Activated B cell treated with CpG ODN at 0.5 μM for 24 hours (primary cell): ENCODE results near the gene WDR62. TPM values are rescaled to one million over a fixed set of nuclear protein-coding genes. Genes with fewer than 3 reads are reported as not detected.

Experiments
- ATAC-seq: fragments of 200-7000 bp; cut with Tn5 transposase; one replicate; pipeline ENCODE4 v1.10.0; 2021; ENCODE audit warnings: low read depth, mild to moderate bottlenecking, moderate library complexity
- CTCF ChIA-PET: fragments of 350-600 bp; sonication (Branson Sonifier 250); formaldehyde crosslinking; loops from one replicate; lab custom pipeline; 2021; ENCODE audit warnings: antibody characterized with exemption; lab: Charles Lee
- POLR2A ChIA-PET: fragments of 350-600 bp; sonication (Branson Sonifier 250); formaldehyde crosslinking; loops from one replicate; lab custom pipeline; 2021; ENCODE audit warnings: antibody characterized with exemption; lab: Charles Lee
- DNase-seq: peaks from one replicate; pipeline ENCODE4 v3.0.0; 2022
- H3K27ac Mint-ChIP-seq: one replicate; pipeline ENCODE4 v1.8.0; 2020; ENCODE audit warnings: mixed read lengths
- H3K27me3 Mint-ChIP-seq: one replicate; pipeline ENCODE4 v1.8.0; 2021; ENCODE audit warnings: mixed read lengths
- H3K36me3 Mint-ChIP-seq: one replicate; pipeline ENCODE4 v1.8.0; 2021; ENCODE audit warnings: low read depth, mixed read lengths
- H3K4me1 Mint-ChIP-seq: one replicate; pipeline ENCODE4 v1.8.0; 2021; ENCODE audit warnings: mixed read lengths
- H3K4me3 Mint-ChIP-seq: one replicate; pipeline ENCODE4 v1.8.0; 2020; ENCODE audit warnings: mild to moderate bottlenecking, mixed read lengths
- H3K9me3 Mint-ChIP-seq: one replicate; pipeline ENCODE4 v1.8.0; 2020; ENCODE audit warnings: mixed read lengths
- intact Hi-C: fragments of 100-400 bp; cut with micrococcal nuclease; formaldehyde crosslinking; loops from one replicate; pipeline ENCODE4 v1.15.1; 2024
- total RNA-seq: library from RNA; stranded (reverse); gene quantifications from 2 replicates; pipeline ENCODE4 v1.2.3, GENCODE V29; 2022
- TF ChIP-seq, protein P1 (sequence below): fragments of 200-600 bp; IDR thresholded peaks from one replicate; pipeline ENCODE4 v1.8.0; 2022; ENCODE audit warnings: antibody characterized with exemption, mild to moderate bottlenecking

Gene WDR62
- total RNA-seq, 1 donor from 2014 or later: 3.3 TPM

DNA sequence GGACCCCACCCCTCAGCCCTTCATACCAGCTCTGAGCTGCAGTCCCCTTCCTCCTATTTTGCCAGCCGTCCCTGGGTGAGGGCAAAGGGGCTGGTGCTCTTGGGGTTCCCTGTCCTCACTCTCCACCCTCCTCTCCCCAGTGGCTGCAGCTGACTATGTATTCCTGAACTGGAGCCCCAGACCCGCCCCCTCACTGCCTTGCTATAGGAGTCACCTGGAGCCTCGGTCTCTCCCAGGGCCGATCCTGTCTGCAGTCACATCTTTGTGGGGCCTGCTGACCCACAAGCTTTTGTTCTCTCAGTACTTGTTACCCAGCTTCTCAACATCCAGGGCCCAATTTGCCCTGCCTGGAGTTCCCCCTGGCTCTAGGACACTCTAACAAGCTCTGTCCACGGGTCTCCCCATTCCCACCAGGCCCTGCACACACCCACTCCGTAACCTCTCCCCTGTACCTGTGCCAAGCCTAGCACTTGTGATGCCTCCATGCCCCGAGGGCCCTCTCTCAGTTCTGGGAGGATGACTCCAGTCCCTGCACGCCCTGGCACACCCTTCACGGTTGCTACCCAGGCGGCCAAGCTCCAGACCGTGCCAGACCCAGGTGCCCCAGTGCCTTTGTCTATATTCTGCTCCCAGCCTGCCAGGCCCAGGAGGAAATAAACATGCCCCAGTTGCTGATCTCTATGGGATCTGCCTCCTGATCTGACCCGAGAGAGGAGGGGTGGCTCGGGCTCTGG is 95.1 kb downstream of the WDR62 start:
- TF ChIP-seq, protein P1, sequence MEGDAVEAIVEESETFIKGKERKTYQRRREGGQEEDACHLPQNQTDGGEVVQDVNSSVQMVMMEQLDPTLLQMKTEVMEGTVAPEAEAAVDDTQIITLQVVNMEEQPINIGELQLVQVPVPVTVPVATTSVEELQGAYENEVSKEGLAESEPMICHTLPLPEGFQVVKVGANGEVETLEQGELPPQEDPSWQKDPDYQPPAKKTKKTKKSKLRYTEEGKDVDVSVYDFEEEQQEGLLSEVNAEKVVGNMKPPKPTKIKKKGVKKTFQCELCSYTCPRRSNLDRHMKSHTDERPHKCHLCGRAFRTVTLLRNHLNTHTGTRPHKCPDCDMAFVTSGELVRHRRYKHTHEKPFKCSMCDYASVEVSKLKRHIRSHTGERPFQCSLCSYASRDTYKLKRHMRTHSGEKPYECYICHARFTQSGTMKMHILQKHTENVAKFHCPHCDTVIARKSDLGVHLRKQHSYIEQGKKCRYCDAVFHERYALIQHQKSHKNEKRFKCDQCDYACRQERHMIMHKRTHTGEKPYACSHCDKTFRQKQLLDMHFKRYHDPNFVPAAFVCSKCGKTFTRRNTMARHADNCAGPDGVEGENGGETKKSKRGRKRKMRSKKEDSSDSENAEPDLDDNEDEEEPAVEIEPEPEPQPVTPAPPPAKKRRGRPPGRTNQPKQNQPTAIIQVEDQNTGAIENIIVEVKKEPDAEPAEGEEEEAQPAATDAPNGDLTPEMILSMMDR: no peak
- CTCF ChIA-PET: no interaction called here
- no peak for ATAC-seq
- no peaks in the 10 kb centered on the region for H3K9me3 Mint-ChIP-seq
- intact Hi-C loops: no loop called here
- no peak overlapping the region for H3K27ac Mint-ChIP-seq
- no peaks in the 10 kb centered on the region for H3K27me3 Mint-ChIP-seq
- POLR2A ChIA-PET: no interaction called here
- DNase-seq: no peak
- no peaks in the 10 kb centered on the region for H3K4me1 Mint-ChIP-seq
- H3K36me3 Mint-ChIP-seq: peaks cover 62% of the 10 kb centered on the region
- H3K4me3 Mint-ChIP-seq: no peak overlapping the region

DNA sequence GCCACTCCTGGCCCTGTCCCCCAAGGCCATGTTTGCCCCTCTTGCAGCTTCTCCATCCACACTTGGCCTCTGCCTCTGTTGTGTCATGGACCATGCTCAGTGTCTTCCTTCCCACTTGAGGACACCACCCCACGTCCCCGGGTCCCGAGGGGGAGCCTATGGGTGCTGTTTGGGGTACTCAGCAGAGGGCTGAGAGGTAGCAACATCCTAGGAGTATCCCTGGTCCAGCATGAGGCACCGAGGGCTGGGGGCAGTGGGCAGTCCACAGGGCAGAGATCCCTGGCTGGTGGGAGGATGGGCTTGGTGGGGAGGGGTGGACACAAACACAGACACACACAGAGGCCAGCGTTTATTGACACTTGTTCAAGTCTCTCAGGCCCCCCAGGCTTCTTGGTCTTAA is 95.9 kb downstream of the WDR62 start:
- TF ChIP-seq, protein P1: no peak
- H3K9me3 Mint-ChIP-seq: no peaks in the 10 kb centered on the region
- H3K4me3 Mint-ChIP-seq: no peak overlapping the region
- no peak overlapping the region for H3K27ac Mint-ChIP-seq
- no peaks in the 10 kb centered on the region for H3K4me1 Mint-ChIP-seq
- CTCF ChIA-PET: no interaction called here
- POLR2A ChIA-PET: no interaction called here
- intact Hi-C loops: no loop called here
- no peaks in the 10 kb centered on the region for H3K27me3 Mint-ChIP-seq
- no peak for DNase-seq
- ATAC-seq: no peak
- peaks cover 59% of the 10 kb centered on the region for H3K36me3 Mint-ChIP-seq

DNA sequence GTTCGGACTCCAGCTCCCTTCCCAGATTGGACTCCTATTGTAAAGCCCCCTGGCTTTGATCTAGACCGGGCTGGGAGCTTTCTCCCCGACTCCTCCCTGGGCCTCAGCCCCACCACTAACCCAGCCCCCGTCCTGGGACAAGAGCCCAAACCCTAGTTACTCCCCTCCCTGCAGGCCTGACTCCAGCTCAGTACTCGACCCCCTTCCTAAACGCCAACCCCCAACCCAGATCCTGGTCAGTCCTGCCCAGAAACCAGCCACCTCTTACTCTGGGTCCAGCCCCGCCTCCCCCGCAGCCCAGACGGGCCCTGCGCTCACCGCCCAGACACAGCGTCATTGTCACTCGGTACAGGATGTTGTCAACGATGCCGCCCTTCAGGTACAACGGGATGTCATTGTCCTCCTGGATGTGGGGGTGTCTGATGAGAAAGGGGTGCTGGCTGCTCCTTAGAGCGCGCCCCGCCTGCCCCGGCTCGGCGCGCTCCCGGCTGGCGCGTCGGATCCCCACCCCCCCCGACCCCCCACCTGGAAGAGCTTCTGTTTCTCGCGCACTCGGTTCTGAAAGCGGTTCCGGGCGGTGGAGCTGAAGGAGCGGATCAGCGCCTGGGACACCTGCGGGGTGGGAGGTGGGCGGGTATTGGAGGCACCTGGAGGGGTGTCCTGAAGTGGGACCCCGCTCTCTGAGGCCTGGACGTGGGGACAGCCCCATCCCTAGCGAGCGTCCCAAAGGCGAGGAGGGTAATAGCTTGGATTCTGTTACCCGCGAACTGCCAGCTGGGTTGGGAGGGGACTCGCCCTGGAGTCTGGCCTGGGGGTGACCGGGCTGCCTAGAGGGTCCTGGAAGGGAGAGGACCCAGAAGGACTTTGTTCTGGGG is 96.7 kb downstream of the WDR62 start:
- Mint-ChIP-seq H3K4me3 (no peak overlapping the region), H3K27me3 (no peaks in the 10 kb centered on the region), H3K9me3 (no peaks in the 10 kb centered on the region), H3K4me1 (no peaks in the 10 kb centered on the region), H3K27ac (no peak overlapping the region), H3K36me3 (peaks cover 51% of the 10 kb centered on the region)
- POLR2A ChIA-PET: no interaction called here
- intact Hi-C loops: no loop called here
- DNase-seq (no peak), ATAC-seq (no peak)
- TF ChIP-seq, protein P1: no peak
- CTCF ChIA-PET: no interaction called here

DNA sequence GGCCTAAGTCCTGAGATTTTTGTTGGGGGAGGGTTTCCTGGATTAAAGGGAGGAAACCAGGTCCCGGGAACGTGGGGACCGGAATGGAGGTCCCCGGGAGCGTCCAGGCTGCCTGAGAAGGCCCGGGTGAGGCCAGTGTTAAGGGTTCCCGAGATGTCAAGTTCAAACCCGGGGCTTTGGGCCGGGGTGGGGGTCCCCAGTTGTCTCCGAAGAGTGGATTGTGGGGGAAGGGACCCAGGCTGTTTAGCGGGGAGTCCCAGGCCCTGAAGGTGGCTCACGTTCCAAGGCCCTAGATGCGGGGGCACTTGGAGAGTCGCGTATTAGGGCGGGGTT is 97.3 kb downstream of the WDR62 start:
- Mint-ChIP-seq H3K4me1 (no peaks in the 10 kb centered on the region), H3K36me3 (peaks cover 45% of the 10 kb centered on the region), H3K9me3 (no peaks in the 10 kb centered on the region), H3K4me3 (no peak overlapping the region), H3K27me3 (no peaks in the 10 kb centered on the region), H3K27ac (no peak overlapping the region)
- CTCF ChIA-PET: no interaction called here
- DNase-seq (no peak), ATAC-seq (no peak)
- intact Hi-C loops: no loop called here
- TF ChIP-seq, protein P1: no peak
- POLR2A ChIA-PET: no interaction called here
